HG02571 (cell line): Measurements from ENCODE around the gene KIF16B.

ENCODE experiments used
- ATAC-seq: cut with Tn5 transposase; IDR thresholded peaks from one replicate; pipeline ENCODE4 v1.9.1; 2021; ENCODE audit warnings: mild to moderate bottlenecking, moderate library complexity; ENCODE audit not compliant: unreplicated experiment

KIF16B gene

GRCh38 chr20:16314320-16314719 lies 258.9 kb downstream of the KIF16B start:
- ATAC-seq = no peak

- ATAC-seq = no peak
These were observed 259.3 kb downstream of the KIF16B start for GRCh38 chr20:16313917-16314316.

- ATAC-seq = no peak
These were observed 260.2 kb downstream of the KIF16B start for GRCh38 chr20:16312998-16313397.

GRCh38 chr20:16311756-16312155 lies 261.5 kb downstream of the KIF16B start:
- ATAC-seq = no peak

GRCh38 chr20:16308754-16309153 lies 264.5 kb downstream of the KIF16B start:
- no peak for ATAC-seq

- no peak for ATAC-seq
These were observed 270.4 kb downstream of the KIF16B start for GRCh38 chr20:16302818-16303217.

- ATAC-seq = no peak
These were observed 271.3 kb downstream of the KIF16B start for GRCh38 chr20:16301986-16302385.

- no peak for ATAC-seq
These were observed 273.4 kb downstream of the KIF16B start for GRCh38 chr20:16299897-16300296.

GRCh38 chr20:16296931-16297330 lies 276.3 kb downstream of the KIF16B start:
- no peak for ATAC-seq

GRCh38 chr20:16295534-16295933 lies 277.7 kb downstream of the KIF16B start:
- no peak for ATAC-seq

GRCh38 chr20:16293590-16293989 lies 279.7 kb downstream of the KIF16B start:
- ATAC-seq = no peak

GRCh38 chr20:16292226-16292880 lies 280.9 kb downstream of the KIF16B start:
- ATAC-seq = no peak

- ATAC-seq = no peak
These were observed 282.9 kb downstream of the KIF16B start for GRCh38 chr20:16290358-16290757.

GRCh38 chr20:16287776-16288175 lies 285.5 kb downstream of the KIF16B start:
- no peak for ATAC-seq

- no peak for ATAC-seq
These were observed 286.6 kb downstream of the KIF16B start for GRCh38 chr20:16286601-16287000.

GRCh38 chr20:16284385-16285100 lies 288.7 kb downstream of the KIF16B start:
- ATAC-seq = no peak

- no peak for ATAC-seq
These were observed 289.3 kb downstream of the KIF16B start for GRCh38 chr20:16283978-16284377.

GRCh38 chr20:16283307-16283706 lies 289.9 kb downstream of the KIF16B start:
- no peak for ATAC-seq

- no peak for ATAC-seq
These were observed 293.0 kb downstream of the KIF16B start for GRCh38 chr20:16280219-16280618.

- no peak for ATAC-seq
These were observed 293.9 kb downstream of the KIF16B start for GRCh38 chr20:16279320-16279719.

- ATAC-seq = no peak
These were observed 299.3 kb downstream of the KIF16B start for GRCh38 chr20:16273812-16274555.
